GM23248 (cell line): ENCODE measurements around the gene ARHGAP5.

ENCODE experiments used
- EZH2 ChIP-seq: fragments of 200-600 bp; sonication (generic); IDR thresholded peaks from 2 replicates; pipeline ENCODE4 v1.6.1; 2018; ENCODE audit warnings: antibody characterized with exemption, mild to moderate bottlenecking; ENCODE audit not compliant: insufficient read depth, poor library complexity, severe bottlenecking
- EZH2phosphoT487 ChIP-seq: fragments of 200-600 bp; sonication (generic); IDR thresholded peaks from 2 replicates; pipeline ENCODE4 v1.6.1; 2018; ENCODE audit warnings: antibody characterized with exemption, moderate library complexity, mild to moderate bottlenecking, low read depth; ENCODE audit not compliant: insufficient read depth

- TF ChIP-seq EZH2: no peak
- no peak for TF ChIP-seq EZH2phosphoT487
These were observed 73.3 kb downstream of the ARHGAP5 start for GRCh38 chr14:32150392-32150791.
